ENCODE data around the gene MPV17L.
"Not testable (repeated sequence)": the region's sequence is repeated elsewhere in the genome, so short reads cannot be mapped to it uniquely, and the experiment has no call there.

The MPV17L gene

DNA sequence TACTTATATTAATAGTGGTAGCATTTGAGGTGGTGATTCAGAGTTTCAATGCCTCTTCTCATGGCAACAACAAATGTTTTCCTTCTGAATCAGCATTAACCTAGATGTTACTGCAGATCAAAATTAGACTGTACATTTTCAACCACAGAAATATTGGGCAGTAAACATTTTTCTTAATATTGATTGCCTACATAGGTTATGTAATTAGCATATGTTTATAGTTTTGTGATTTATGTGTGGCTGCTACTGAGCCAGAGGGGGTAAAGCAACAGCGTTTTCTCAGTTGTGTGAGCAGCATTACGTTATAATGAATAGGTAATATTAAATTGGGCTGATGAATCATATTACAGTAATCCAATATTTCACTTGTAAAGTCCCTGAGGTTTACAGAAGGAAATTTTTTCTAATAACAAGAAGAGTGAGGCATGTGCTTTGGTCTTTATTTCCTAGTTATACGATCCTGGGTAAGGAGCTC lies 20.0 kb downstream of the MPV17L start:
- Histone ChIP-seq H3K4me2 (ENCODE audit: low read length) (no peak overlapping the region), H3K4me1 (no peaks in the 10 kb centered on the region), H3K36me3 (ENCODE audit: control insufficient read depth, insufficient read depth, low read length) (no peaks in the 10 kb centered on the region), H3K4me3 (ENCODE audit: low read depth, low read length) (no peak overlapping the region), H3K9me3 (ENCODE audit: control insufficient read depth, low read length) (no peaks in the 10 kb centered on the region), H2AFZ (no peak overlapping the region), H3K79me2 (no peaks in the 10 kb centered on the region), H3K27ac (no peak overlapping the region), H3K9ac (no peak overlapping the region), H3K27me3 (ENCODE audit: control insufficient read depth, insufficient read depth, low read length) (no peaks in the 10 kb centered on the region)
- TF ChIP-seq, protein P1, sequence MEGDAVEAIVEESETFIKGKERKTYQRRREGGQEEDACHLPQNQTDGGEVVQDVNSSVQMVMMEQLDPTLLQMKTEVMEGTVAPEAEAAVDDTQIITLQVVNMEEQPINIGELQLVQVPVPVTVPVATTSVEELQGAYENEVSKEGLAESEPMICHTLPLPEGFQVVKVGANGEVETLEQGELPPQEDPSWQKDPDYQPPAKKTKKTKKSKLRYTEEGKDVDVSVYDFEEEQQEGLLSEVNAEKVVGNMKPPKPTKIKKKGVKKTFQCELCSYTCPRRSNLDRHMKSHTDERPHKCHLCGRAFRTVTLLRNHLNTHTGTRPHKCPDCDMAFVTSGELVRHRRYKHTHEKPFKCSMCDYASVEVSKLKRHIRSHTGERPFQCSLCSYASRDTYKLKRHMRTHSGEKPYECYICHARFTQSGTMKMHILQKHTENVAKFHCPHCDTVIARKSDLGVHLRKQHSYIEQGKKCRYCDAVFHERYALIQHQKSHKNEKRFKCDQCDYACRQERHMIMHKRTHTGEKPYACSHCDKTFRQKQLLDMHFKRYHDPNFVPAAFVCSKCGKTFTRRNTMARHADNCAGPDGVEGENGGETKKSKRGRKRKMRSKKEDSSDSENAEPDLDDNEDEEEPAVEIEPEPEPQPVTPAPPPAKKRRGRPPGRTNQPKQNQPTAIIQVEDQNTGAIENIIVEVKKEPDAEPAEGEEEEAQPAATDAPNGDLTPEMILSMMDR (IDR thresholded peaks at IDR 0.05): no peak

DNA sequence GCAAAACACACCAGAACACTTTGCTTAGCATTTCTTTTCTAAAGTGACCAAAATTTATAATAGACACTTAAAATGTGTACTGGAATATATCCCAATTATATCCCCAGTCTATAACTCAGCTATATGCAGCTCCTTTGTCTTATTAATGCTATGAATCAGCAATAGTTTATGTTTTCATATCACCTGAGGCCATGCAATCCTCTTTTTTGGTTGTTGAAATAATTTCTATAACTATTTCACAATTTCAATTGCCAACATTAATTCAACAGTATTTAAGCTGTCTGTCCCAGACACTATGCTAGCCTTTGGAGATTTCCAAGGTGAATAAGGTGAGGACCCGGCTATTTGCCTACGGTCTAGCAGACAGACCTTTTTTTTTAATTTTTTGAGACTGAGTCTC lies 21.6 kb downstream of the MPV17L start:
- no peaks in the 10 kb centered on the region for H3K9me3 ChIP-seq (ENCODE audit: control insufficient read depth, low read length)
- H3K36me3 ChIP-seq (ENCODE audit: control insufficient read depth, insufficient read depth, low read length): no peaks in the 10 kb centered on the region
- H2AFZ ChIP-seq: no peak overlapping the region
- no peaks in the 10 kb centered on the region for H3K79me2 ChIP-seq
- no peaks in the 10 kb centered on the region for H3K27me3 ChIP-seq (ENCODE audit: control insufficient read depth, insufficient read depth, low read length)
- no peaks in the 10 kb centered on the region for H3K4me1 ChIP-seq
- TF ChIP-seq, protein P1 (IDR thresholded peaks at IDR 0.05): no peak
- no peak overlapping the region for H3K9ac ChIP-seq
- no peak overlapping the region for H3K4me3 ChIP-seq (ENCODE audit: low read depth, low read length)
- H3K27ac ChIP-seq: no peak overlapping the region
- no peak overlapping the region for H3K4me2 ChIP-seq (ENCODE audit: low read length)

- Histone ChIP-seq H3K9ac (no peak overlapping the region), H3K4me3 (ENCODE audit: low read depth, low read length) (no peak overlapping the region), H2AFZ (no peak overlapping the region), H3K4me1 (no peaks in the 10 kb centered on the region), H3K9me3 (ENCODE audit: control insufficient read depth, low read length) (no peaks in the 10 kb centered on the region), H3K27me3 (ENCODE audit: control insufficient read depth, insufficient read depth, low read length) (no peaks in the 10 kb centered on the region), H3K36me3 (ENCODE audit: control insufficient read depth, insufficient read depth, low read length) (no peaks in the 10 kb centered on the region), H3K27ac (no peak overlapping the region), H3K4me2 (ENCODE audit: low read length) (no peak overlapping the region), H3K79me2 (no peaks in the 10 kb centered on the region)
- TF ChIP-seq, protein P1 (IDR thresholded peaks at IDR 0.05): no peak
Observed at GRCh38 chr16:15418206-15418605, 22.7 kb downstream of the MPV17L start.

GRCh38 chr16:15421696-15422095 lies 26.1 kb downstream of the MPV17L start:
- not testable (repeated sequence) for H2AFZ ChIP-seq; H3K4me2 ChIP-seq (ENCODE audit: low read length); H3K36me3 ChIP-seq (ENCODE audit: control insufficient read depth, insufficient read depth, low read length); H3K4me3 ChIP-seq (ENCODE audit: low read depth, low read length); H3K4me1 ChIP-seq; H3K9me3 ChIP-seq (ENCODE audit: control insufficient read depth, low read length); H3K27ac ChIP-seq; H3K79me2 ChIP-seq; H3K27me3 ChIP-seq (ENCODE audit: control insufficient read depth, insufficient read depth, low read length); H3K9ac ChIP-seq

GRCh38 chr16:15422222-15422621 lies 26.7 kb downstream of the MPV17L start:
- Histone ChIP-seq H3K27me3 (ENCODE audit: control insufficient read depth, insufficient read depth, low read length) (no peaks in the 10 kb centered on the region), H3K27ac (no peak overlapping the region), H3K4me3 (ENCODE audit: low read depth, low read length) (no peak overlapping the region), H3K4me2 (ENCODE audit: low read length) (no peak overlapping the region), H3K4me1 (no peaks in the 10 kb centered on the region), H3K79me2 (no peaks in the 10 kb centered on the region), H3K9me3 (ENCODE audit: control insufficient read depth, low read length) (no peaks in the 10 kb centered on the region), H3K36me3 (ENCODE audit: control insufficient read depth, insufficient read depth, low read length) (no peaks in the 10 kb centered on the region), H2AFZ (no peak overlapping the region), H3K9ac (no peak overlapping the region)
- TF ChIP-seq, protein P1 (IDR thresholded peaks at IDR 0.05): no peak
